Measurements from ENCODE around the gene MAX. TPM values are rescaled to one million over a fixed set of nuclear protein-coding genes. Genes with fewer than 3 reads are reported as not detected.

The MAX gene
- total and polyA plus RNA-seq, 9 donors, result 26.2 to 43.7 (median 35.2) TPM

DNA sequence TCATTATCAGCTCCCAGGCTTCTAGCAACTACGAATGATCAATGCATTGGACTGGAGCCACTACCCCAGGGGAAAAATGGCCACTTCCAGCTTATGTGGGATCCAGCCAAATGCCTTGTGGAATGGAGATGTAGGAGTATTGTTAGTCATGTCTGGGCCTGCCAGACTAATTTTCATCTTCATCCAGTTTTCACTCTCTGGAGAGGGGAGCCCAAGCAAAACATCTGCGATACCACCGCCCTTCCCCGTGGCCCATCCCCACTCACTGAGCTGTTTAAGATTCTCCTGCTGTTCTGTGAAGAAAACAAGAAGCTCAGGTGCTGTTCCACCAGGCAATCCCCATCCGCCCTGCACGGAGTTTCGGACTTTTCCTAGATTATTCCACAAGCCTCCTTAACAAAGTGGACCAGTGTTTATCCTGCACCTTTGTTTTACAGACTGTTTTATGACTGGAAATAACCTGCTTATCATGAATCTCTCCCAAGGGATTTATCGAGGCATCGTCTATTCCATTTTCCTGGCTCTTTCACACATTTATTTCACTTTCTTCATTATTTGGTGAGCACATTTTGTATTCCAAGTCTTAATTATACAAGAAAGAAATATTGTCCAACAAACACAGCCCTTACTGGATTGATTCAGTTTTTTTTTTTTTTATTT lies 35.5 kb upstream of the MAX start:
- DNase-seq, result no peak
- H3K27ac ChIP-seq (ENCODE audit: low read length), result no peak overlapping the region
- H3K27me3 ChIP-seq (ENCODE audit: control insufficient read depth, insufficient read depth, low read length), result no peaks in the 10 kb centered on the region
- H3K4me1 ChIP-seq (ENCODE audit: control insufficient read depth, insufficient read depth, low read length), result no peaks in the 10 kb centered on the region
- H3K36me3 ChIP-seq (ENCODE audit: control insufficient read depth, insufficient read depth, low read length), result no peaks in the 10 kb centered on the region
- no peaks in the 10 kb centered on the region for H3K9me3 ChIP-seq (replicated peaks; ENCODE audit: control insufficient read depth, low read depth, low read length)
- no peak overlapping the region for H3K4me3 ChIP-seq (ENCODE audit: low read length)
- 44% methylated on average over 3 of the region's 9 CpGs for WGBS (ENCODE audit: insufficient coverage)

DNA sequence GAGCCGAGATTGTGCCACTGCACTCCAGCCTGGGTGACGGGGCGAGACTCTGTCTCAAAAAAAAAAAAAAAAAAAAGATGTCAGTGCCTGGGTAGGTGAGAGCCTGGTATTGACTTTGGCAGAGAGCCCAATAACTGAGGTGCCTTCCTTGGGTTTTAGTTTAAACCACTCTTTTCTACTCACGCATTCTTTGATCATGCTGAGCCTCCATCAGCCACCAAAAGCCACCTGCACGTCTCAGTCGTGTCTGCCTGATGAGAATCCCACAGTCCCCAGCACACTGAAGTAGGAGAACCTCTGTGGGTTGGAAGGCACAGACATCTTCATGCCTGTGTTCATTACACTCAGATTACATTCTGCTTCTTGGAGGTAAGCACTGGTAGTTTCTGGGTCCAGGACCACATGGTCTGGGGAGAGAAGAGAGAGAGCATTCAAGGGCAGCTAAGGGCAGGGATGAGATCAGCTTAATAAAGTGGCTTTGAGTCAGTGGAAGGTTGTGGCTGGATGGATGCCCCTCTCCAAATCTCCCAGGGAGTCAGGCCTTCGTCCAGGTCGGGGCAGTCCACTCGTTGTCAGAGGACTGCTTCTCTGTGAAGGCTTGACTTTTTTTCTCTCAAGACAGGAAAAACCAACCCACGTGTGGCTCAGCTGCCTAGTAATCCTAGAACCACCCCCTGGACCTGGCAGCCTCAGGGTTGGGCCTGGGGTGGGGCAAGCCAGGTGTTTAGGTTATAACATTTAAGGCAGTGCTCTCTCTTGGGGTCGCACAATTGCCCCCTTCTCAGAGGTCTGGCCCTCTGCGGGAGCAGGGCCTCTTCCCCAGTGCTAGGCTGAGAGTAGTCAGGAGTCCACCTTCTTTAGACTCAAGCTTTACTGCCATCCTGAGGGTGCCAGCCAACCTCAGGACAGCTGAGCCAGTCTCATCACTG lies 32.6 kb upstream of the MAX start:
- H3K4me1 ChIP-seq (ENCODE audit: control insufficient read depth, insufficient read depth, low read length), result no peaks in the 10 kb centered on the region
- H3K27me3 ChIP-seq (ENCODE audit: control insufficient read depth, insufficient read depth, low read length), result no peaks in the 10 kb centered on the region
- no peaks in the 10 kb centered on the region for H3K9me3 ChIP-seq (replicated peaks; ENCODE audit: control insufficient read depth, low read depth, low read length)
- H3K36me3 ChIP-seq (ENCODE audit: control insufficient read depth, insufficient read depth, low read length), result no peaks in the 10 kb centered on the region
- DNase-seq, result no peak
- H3K4me3 ChIP-seq (ENCODE audit: low read length), result no peak overlapping the region
- H3K27ac ChIP-seq (ENCODE audit: low read length), result no peak overlapping the region
- WGBS (ENCODE audit: insufficient coverage), result 65% methylated on average over 4 of the region's 12 CpGs

DNA sequence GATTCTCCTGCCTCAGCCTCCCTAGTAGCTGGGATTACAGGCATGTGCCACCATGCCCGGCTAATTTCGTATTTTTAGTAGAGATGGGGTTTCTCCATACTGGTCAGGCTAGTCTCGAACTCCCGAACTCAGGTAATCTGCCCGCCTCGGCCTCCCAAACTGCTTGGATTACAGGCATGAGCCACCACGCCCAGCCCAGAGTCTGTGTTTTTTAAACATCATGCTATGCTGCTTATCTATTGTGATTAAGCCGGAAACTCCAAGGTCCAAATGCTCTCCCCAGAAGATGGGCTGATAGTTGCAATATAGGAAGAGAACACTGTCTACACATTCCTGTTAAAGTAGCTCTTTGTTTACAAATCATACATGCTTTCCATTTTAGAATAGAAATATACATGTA lies 30.5 kb upstream of the MAX start:
- H3K4me1 ChIP-seq (ENCODE audit: control insufficient read depth, insufficient read depth, low read length), result no peaks in the 10 kb centered on the region
- DNase-seq, result no peak

GRCh38 chr14:65131301-65131701 lies 29.0 kb upstream of the MAX start:
- Histone ChIP-seq H3K4me1 (ENCODE audit: control insufficient read depth, insufficient read depth, low read length) (no peaks in the 10 kb centered on the region), H3K4me3 (ENCODE audit: low read length) (no peak overlapping the region), H3K27me3 (ENCODE audit: control insufficient read depth, insufficient read depth, low read length) (no peaks in the 10 kb centered on the region), H3K36me3 (ENCODE audit: control insufficient read depth, insufficient read depth, low read length) (no peaks in the 10 kb centered on the region), H3K27ac (ENCODE audit: low read length) (no peak overlapping the region), H3K9me3 (replicated peaks; ENCODE audit: control insufficient read depth, low read depth, low read length) (no peaks in the 10 kb centered on the region)
- DNase-seq, result no peak
- 64% methylated on average over 3 of the region's 7 CpGs for WGBS (ENCODE audit: insufficient coverage)

More for the DNA sequence above, 30.5 kb upstream of the MAX start:
- no peak overlapping the region for H3K27ac ChIP-seq (ENCODE audit: low read length)
- H3K4me3 ChIP-seq (ENCODE audit: low read length), result no peak overlapping the region
- no peaks in the 10 kb centered on the region for H3K36me3 ChIP-seq (ENCODE audit: control insufficient read depth, insufficient read depth, low read length)
- 93% methylated on average over 6 of the region's 8 CpGs for WGBS (ENCODE audit: insufficient coverage)
- H3K9me3 ChIP-seq (replicated peaks; ENCODE audit: control insufficient read depth, low read depth, low read length), result no peaks in the 10 kb centered on the region
- H3K27me3 ChIP-seq (ENCODE audit: control insufficient read depth, insufficient read depth, low read length), result no peaks in the 10 kb centered on the region

DNA sequence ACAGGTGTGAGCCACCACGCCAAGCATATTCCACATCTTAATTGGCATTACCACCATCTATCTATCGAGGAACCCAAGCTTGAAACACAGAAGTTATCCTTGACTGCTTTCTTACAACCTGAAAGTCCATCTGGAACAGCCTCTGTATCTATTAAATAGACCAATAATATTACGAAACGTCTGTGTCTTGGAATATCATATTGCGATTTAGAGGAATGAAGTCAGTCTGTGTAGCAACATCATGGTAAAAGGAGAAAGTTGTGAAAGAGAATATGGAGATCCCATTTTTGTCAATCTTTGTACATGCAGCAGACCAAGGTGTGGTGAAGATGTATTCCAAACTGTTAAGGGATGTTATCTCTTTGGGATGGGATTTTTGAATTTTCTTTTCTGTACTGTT lies 25.8 kb upstream of the MAX start:
- H3K9me3 ChIP-seq (replicated peaks; ENCODE audit: control insufficient read depth, low read depth, low read length), result no peaks in the 10 kb centered on the region
- WGBS (ENCODE audit: insufficient coverage), result 40% methylated on average over 2 of the region's 5 CpGs
- H3K27ac ChIP-seq (ENCODE audit: low read length), result no peak overlapping the region
- no peaks in the 10 kb centered on the region for H3K4me1 ChIP-seq (ENCODE audit: control insufficient read depth, insufficient read depth, low read length)
- no peak overlapping the region for H3K4me3 ChIP-seq (ENCODE audit: low read length)
- no peaks in the 10 kb centered on the region for H3K36me3 ChIP-seq (ENCODE audit: control insufficient read depth, insufficient read depth, low read length)
- no peak for DNase-seq
- H3K27me3 ChIP-seq (ENCODE audit: control insufficient read depth, insufficient read depth, low read length), result no peaks in the 10 kb centered on the region

DNA sequence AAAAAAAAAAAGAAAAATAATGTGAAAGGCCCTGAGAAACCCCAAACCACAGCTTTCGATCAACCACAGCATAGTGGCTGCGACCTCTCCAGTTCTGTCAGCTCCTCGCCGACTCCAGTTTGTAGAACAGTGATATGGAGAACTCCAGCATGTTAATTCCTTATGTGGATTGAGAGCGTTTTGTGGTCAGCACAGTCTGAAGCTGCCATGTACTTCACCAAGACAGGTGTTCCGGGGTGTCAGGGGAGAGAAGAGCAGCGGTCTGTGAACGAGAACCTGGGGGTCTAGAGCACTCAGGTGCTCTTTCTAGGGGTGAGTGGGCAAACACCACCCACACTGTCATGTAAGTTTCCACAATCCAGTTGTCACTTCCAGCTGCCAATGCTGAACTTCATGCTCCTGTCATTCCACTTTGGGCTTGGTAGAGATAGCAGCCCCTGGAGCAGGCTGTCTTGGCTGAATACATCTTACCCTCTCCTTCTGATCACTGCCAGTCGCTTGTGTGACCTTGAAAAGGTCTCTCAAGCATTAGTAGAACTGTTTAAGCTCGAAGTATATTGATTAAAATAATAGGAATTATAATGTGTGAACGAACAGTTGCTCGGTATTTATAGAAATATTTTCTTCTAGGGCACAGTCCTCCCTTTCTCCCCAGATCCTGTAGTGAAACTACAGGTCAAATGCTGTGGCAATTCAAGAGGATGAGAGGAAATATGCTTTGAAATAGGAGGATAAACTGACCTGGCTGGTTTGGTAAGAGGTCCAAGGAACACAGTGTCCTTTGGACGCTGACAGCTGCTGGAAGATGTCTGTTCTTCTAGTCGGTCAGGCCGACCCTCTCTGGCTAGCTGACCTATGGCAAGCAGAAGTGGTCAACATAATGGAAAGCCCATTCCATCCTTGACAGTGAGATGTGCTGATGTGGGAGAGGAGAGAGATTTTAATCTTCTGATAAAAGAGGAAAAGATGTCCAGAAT lies 15.7 kb upstream of the MAX start:
- H3K4me3 ChIP-seq (ENCODE audit: low read length), result no peak overlapping the region
- no peaks in the 10 kb centered on the region for H3K36me3 ChIP-seq (ENCODE audit: control insufficient read depth, insufficient read depth, low read length)
- no CpG with 5 or more reads among the region's 15 CpGs for WGBS (ENCODE audit: insufficient coverage)
- H3K27me3 ChIP-seq (ENCODE audit: control insufficient read depth, insufficient read depth, low read length), result no peaks in the 10 kb centered on the region
- peaks cover 4% of the 10 kb centered on the region for H3K9me3 ChIP-seq (replicated peaks; ENCODE audit: control insufficient read depth, low read depth, low read length)
- no peaks in the 10 kb centered on the region for H3K4me1 ChIP-seq (ENCODE audit: control insufficient read depth, insufficient read depth, low read length)
- H3K27ac ChIP-seq (ENCODE audit: low read length), result no peak overlapping the region
- DNase-seq, result no peak

DNA sequence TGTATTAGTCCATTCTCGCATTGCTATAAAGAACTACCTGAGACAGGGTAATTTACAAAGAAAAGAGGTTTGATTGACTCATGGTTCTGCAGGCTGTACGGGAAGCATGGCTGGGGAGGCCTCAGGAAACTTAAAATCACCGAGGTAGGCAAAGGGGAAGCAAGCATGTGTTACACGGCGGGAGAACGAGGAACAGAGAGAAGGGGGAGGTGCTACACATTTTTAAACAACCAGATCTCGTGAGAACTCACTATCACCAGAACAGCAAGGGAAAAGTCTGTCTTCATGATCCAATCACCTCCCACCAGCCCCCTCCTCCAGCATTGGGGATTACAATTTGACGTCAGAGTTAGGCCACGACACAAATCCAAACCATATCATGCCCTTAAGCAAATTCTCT lies 13.3 kb upstream of the MAX start:
- Histone ChIP-seq H3K36me3 (ENCODE audit: control insufficient read depth, insufficient read depth, low read length) (no peaks in the 10 kb centered on the region), H3K4me3 (ENCODE audit: low read length) (no peak overlapping the region), H3K27me3 (ENCODE audit: control insufficient read depth, insufficient read depth, low read length) (no peaks in the 10 kb centered on the region), H3K27ac (ENCODE audit: low read length) (no peak overlapping the region), H3K9me3 (replicated peaks; ENCODE audit: control insufficient read depth, low read depth, low read length) (no peaks in the 10 kb centered on the region), H3K4me1 (ENCODE audit: control insufficient read depth, insufficient read depth, low read length) (no peaks in the 10 kb centered on the region)
- 83% methylated on average over 2 of the region's 9 CpGs for WGBS (ENCODE audit: insufficient coverage)
- DNase-seq, result no peak

- Histone ChIP-seq H3K4me3 (ENCODE audit: low read length) (no peak overlapping the region), H3K36me3 (ENCODE audit: control insufficient read depth, insufficient read depth, low read length) (no peaks in the 10 kb centered on the region), H3K27ac (ENCODE audit: low read length) (no peak overlapping the region), H3K9me3 (replicated peaks; ENCODE audit: control insufficient read depth, low read depth, low read length) (no peaks in the 10 kb centered on the region), H3K27me3 (ENCODE audit: control insufficient read depth, insufficient read depth, low read length) (no peaks in the 10 kb centered on the region), H3K4me1 (ENCODE audit: control insufficient read depth, insufficient read depth, low read length) (no peaks in the 10 kb centered on the region)
- whole genome bisulfite sequencing (ENCODE audit: insufficient coverage), result 60% methylated on average over 4 of the region's 5 CpGs
- DNase-seq, result no peak
These were observed 8.2 kb upstream of the MAX start for GRCh38 chr14:65110525-65110924.

DNA sequence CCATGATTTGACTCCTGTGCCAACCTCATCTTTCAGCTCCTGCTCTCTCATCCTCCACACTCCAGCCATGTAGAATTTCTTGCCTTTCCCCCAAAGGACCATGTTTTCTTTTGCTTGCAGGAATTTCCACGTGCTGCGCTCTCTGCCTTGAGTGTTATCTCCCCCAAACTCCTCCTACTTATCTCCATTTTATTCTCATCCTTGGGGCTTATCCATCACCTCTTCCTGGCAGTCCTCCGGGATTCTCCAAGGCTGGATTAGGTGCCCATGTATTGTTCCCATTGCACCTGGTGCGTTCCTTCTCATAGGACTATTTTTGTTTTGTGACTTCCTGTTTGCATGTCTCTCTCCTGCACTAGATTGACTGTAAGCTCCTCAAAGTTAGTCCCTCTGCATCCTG lies 7.0 kb upstream of the MAX start:
- Histone ChIP-seq H3K4me3 (ENCODE audit: low read length) (no peak overlapping the region), H3K27me3 (ENCODE audit: control insufficient read depth, insufficient read depth, low read length) (no peaks in the 10 kb centered on the region), H3K27ac (ENCODE audit: low read length) (no peak overlapping the region), H3K9me3 (replicated peaks; ENCODE audit: control insufficient read depth, low read depth, low read length) (no peaks in the 10 kb centered on the region), H3K4me1 (ENCODE audit: control insufficient read depth, insufficient read depth, low read length) (no peaks in the 10 kb centered on the region), H3K36me3 (ENCODE audit: control insufficient read depth, insufficient read depth, low read length) (no peaks in the 10 kb centered on the region)
- WGBS (ENCODE audit: insufficient coverage), result 90% methylated on average over 3 of the region's 4 CpGs
- DNase-seq, result no peak

GRCh38 chr14:65107200-65107599 lies 4.9 kb upstream of the MAX start:
- no CpG with 5 or more reads among the region's 1 CpG for WGBS (ENCODE audit: insufficient coverage)
- Histone ChIP-seq H3K4me3 (ENCODE audit: low read length) (no peak overlapping the region), H3K4me1 (ENCODE audit: control insufficient read depth, insufficient read depth, low read length) (peaks cover 3% of the 10 kb centered on the region), H3K27me3 (ENCODE audit: control insufficient read depth, insufficient read depth, low read length) (no peaks in the 10 kb centered on the region), H3K27ac (ENCODE audit: low read length) (no peak overlapping the region), H3K9me3 (replicated peaks; ENCODE audit: control insufficient read depth, low read depth, low read length) (no peaks in the 10 kb centered on the region), H3K36me3 (ENCODE audit: control insufficient read depth, insufficient read depth, low read length) (no peaks in the 10 kb centered on the region)
- no peak for DNase-seq
